Measurements from ENCODE around the gene CD59.

- TF ChIP-seq ETV6 (conservative IDR thresholded peaks at IDR 0.05 in 1 of 2, IDR thresholded peaks at IDR 0.05 in 1 of 2; ENCODE audit: borderline replicate concordance in 1 of 2, low read depth in 1 of 2), result no peak
- TF ChIP-seq, protein P1, sequence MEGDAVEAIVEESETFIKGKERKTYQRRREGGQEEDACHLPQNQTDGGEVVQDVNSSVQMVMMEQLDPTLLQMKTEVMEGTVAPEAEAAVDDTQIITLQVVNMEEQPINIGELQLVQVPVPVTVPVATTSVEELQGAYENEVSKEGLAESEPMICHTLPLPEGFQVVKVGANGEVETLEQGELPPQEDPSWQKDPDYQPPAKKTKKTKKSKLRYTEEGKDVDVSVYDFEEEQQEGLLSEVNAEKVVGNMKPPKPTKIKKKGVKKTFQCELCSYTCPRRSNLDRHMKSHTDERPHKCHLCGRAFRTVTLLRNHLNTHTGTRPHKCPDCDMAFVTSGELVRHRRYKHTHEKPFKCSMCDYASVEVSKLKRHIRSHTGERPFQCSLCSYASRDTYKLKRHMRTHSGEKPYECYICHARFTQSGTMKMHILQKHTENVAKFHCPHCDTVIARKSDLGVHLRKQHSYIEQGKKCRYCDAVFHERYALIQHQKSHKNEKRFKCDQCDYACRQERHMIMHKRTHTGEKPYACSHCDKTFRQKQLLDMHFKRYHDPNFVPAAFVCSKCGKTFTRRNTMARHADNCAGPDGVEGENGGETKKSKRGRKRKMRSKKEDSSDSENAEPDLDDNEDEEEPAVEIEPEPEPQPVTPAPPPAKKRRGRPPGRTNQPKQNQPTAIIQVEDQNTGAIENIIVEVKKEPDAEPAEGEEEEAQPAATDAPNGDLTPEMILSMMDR (IDR thresholded peaks at IDR 0.05 in 2 of 3, conservative IDR thresholded peaks at IDR 0.05 in 1 of 3; ENCODE audit: control insufficient read depth in 2 of 3, extremely low read depth in 1 of 3, insufficient read depth in 1 of 3, low read depth in 3 of 3, low read length in 3 of 3), result no peak
- TF ChIP-seq EP300 (IDR thresholded peaks at IDR 0.05; ENCODE audit: borderline replicate concordance in 1 of 2, control insufficient read depth in 1 of 2, low read depth in 2 of 2, low read length in 2 of 2), result no peak
- TF ChIP-seq, protein P2, sequence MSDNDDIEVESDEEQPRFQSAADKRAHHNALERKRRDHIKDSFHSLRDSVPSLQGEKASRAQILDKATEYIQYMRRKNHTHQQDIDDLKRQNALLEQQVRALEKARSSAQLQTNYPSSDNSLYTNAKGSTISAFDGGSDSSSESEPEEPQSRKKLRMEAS (IDR thresholded peaks at IDR 0.05; ENCODE audit: low read depth, low read length), result no peak
- no peak for TF ChIP-seq E2F8 (IDR thresholded peaks at IDR 0.05; ENCODE audit: low read depth, partially characterized antibody)
- no peak for TF ChIP-seq CREM (IDR thresholded peaks at IDR 0.05; ENCODE audit: low read depth)
- TF ChIP-seq JUND (IDR thresholded peaks at IDR 0.05; ENCODE audit: low read depth, low read length), result no peak
- TF ChIP-seq POLR2AphosphoS5 (IDR thresholded peaks at IDR 0.05; ENCODE audit: low read length), result no peak
- no peak for TF ChIP-seq ZSCAN29 (IDR thresholded peaks at IDR 0.05)
- no peak for TF ChIP-seq RFX5 (IDR thresholded peaks at IDR 0.05; ENCODE audit: low read depth, low read length)
- TF ChIP-seq STAT1 (conservative IDR thresholded peaks at IDR 0.05), result no peak
- TF ChIP-seq YBX1 (IDR thresholded peaks at IDR 0.05), result no peak
These were observed 32.4 kb downstream of the CD59 start for GRCh38 chr11:33703788-33704187.
